ENCODE measurements around the gene SIGLEC5.

DNA sequence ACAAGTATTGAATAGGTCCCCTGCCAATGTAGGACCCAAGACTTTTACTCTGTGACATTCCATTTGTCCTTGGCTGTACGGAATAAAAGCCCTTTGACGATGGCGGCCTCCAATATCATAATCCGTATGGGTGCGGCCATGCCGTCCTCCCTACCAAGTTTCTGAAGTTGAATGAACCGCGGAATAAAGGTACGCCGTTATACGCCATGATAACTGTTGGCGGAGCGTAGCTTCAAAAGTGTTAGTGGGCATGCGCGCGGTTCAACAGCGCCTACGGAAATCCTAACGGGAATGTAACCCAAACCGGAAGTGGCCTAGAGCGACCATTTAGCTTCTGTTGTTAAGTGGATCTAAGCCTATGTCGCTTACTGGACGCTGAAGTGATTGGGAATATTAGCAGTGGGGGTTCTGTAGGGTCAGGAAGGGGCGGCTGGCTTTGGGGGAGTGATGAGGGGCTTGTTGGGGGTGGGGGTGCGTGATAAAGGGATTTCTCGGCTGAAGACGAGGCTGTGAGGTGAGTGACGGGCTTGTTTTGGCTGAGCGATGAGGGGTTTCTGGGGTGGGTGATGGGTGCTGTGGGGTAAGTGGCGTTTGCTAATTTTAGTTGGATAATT lies 59.1 kb downstream of the SIGLEC5 start, which contains the start of gene ZNF175:
- no peak for TF ChIP-seq POLR2A (IDR thresholded peaks at IDR 0.05; ENCODE audit: low read depth, low read length)
- TF ChIP-seq SPI1 (IDR thresholded peaks at IDR 0.05; ENCODE audit: low read depth, low read length), result peak; percentile 40; the same call in 1 of the 2 replicates
- TF ChIP-seq PAX5 (IDR thresholded peaks at IDR 0.05; ENCODE audit: insufficient read depth, low read length, severe bottlenecking), result no peak
- 0 out of 2 replicates have a peak, but pooled peaks have one; percentile 26 for TF ChIP-seq POLR2AphosphoS5 (IDR thresholded peaks at IDR 0.05; ENCODE audit: low read depth, low read length)
- 0 out of 2 replicates have a peak, but pooled peaks have one; percentile 13 for TF ChIP-seq POU2F2 (IDR thresholded peaks at IDR 0.05; ENCODE audit: low read depth, low read length)
